HG02938 (cell line): ENCODE measurements around the gene HTR4.

Source experiments
- ATAC-seq: cut with Tn5 transposase; IDR thresholded peaks from one replicate; pipeline ENCODE4 v1.9.1; 2021; ENCODE audit warnings: mild to moderate bottlenecking, moderate library complexity; ENCODE audit not compliant: unreplicated experiment

Gene HTR4

DNA sequence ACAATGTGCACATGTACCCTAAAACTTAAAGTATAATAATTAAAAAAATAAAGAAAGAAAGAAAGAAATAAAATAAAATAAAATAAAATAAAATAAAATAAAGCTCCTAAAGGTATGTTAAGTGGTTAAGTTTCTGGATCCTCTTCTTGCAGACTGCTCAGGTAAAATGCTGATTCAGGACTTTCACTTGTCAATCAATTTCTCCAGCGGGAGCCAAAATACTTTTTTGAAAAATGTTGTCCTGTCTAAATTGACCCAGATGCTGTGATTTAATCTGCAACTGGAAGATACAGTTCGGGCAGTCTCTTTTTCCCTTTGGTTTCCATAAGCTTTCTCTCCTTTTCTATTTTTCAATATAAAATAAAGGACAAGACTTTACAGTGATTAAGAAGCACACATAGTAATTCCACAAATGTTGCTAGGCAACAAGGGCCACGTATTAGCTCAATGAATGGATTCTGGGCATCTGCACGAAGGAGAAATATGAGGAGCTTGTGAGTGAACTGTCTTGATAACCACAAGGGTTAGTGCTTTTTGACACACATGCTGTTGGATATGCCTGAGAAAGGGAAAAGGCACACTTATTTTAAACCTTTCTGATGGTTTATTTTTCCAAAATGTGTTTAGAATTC lies 38.6 kb downstream of the HTR4 start:
- no peak for ATAC-seq

DNA sequence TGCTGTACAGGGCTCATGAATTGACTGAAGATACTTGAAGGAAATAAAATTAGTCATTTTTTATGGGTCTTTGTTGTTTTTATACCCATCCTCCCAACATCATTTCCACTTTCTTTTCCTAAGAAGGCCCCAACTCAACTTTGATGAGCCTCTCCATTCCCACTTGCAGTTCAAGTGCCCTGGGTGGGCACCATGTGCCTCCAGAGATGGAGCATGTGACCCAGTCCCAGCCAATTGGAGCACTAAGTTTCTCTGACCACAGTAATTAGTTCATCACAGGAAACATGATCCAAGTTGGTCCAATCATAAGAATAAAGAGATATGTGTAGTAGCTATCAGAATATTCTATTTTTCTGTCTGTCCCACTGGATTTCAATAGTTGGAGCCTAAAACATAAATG lies 46.9 kb downstream of the HTR4 start:
- ATAC-seq: no peak

DNA sequence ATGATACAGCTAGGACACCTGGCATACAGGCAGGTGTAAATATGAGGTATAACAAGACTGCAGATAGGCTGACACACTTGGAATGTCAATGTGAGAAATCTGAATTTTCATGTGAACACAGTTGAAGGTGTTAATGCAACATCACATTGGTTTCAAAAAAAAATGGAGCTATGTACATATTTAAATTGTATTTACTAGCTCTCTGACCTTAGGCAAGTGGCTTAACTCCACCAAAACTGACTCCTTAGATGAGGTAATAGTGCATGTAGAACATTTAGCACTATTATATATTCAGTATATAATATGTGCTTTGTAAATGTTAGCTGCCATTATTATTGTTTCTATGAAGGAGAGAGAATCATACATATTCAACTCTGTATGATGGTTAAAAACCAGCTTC lies 48.0 kb downstream of the HTR4 start:
- ATAC-seq: no peak

DNA sequence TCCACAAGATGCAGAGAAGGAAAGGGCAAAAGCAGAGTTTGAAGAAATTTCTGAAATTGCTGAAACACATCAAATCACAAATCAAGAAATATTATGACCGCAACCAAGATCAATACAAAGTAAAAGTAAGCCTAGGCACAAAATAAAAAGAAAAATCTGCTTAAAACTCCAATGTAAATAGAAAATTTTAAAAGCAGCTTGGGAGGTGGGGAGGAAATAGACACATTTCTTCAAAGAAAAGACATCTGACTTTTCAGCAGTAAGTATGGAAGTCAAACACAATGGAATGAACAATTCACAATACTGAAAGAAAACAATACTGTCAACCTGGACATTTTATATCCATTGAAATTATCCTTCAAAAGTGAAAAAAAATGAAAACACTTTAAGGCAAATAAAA lies 55.1 kb downstream of the HTR4 start:
- no peak for ATAC-seq

DNA sequence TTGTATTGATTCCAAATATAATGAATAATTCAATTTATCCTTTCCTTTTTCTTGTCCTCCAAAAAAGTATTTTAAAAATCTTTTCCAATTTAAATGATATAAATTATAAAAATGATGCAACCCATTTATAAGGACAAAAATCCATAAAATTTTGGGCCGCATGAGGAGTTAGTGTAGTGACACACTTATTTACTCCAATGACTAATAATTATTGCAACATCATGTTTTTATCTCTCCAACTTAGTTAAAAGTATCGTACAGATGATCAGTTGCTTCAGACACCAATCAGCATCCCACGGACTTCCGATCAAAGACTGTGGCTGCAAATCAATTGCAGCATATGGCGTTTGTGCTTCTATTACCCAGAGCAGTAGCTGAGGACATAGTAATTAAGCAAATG lies 58.6 kb downstream of the HTR4 start:
- no peak for ATAC-seq

DNA sequence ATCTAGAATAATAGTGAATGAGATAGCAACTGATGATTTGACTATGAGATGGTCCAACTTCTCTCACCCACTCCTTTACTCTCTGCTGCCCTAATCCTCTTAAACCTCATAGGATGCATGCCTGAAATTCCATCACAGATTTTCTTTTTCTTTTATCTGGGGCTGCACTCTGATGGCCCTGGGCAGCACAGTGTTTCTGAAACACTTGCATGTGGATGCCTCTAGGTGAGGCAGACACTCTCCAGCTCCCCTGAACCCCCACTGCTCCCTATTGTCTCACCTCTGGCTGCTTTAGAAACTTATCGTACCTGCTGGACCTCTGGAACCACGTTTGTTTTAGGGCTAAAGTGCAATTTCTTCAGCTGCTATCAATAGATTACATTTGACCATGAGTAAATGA lies 67.5 kb downstream of the HTR4 start:
- ATAC-seq: no peak

DNA sequence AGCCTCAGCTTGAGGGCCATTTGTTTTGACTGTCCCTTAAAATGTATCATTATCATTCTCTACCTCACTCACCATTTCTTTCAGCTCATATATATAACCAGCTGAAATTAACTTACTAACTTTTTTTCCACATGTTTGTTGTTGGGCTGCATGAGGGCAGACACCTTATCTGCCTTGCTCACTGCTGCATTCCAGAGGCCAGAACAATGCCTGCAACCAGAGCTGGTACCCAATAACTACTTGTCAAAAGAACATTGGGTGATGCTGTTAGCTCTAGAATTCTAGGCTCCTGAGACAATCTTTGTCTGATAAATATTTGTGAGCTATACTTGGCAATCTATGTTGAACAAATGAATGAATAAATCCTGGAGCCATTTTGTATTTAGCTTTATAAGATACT lies 68.3 kb downstream of the HTR4 start:
- ATAC-seq: no peak

DNA sequence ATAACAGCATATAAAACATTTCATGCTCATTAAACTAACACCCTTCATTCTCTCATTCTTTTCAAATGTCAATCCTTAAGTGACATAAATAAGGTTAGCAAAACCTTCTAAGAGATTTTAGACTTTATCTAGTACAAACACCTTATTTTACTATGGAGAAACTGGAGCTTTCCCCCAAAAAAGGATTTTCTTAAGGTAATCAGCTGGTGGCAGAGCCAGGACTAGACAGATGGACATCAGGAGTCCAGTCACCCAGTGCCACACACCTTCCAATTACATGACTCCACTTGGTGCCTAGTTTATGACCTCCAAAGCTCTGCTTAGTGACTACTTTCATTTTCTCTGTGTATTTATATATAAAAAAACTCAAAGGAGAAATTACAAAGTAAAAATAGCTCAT lies 70.2 kb downstream of the HTR4 start:
- ATAC-seq: no peak

DNA sequence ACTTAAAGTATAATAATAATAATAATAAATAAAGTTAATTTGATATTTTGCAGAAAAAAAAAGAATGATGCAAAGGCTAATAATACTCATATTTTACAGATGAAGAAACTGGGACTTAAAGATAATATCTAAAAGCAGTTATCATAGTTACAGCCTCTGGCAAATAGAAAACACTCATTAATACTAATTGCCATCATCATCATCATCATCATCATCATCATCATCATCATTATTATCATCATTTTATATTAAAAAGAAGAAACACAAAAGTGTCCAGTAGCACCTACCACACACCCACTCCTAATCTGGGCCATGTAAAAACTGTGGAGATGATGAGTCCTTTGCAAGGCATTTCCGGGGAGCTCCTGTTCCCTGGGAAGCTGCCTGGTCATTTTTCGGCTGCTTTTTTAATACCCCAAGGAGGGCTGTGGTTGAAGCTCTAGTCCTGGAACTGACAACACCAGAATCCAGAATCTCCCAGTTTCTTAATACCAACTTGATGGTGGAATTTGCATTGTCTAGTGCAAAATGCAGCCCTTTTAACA lies 70.8 kb downstream of the HTR4 start:
- ATAC-seq: no peak

DNA sequence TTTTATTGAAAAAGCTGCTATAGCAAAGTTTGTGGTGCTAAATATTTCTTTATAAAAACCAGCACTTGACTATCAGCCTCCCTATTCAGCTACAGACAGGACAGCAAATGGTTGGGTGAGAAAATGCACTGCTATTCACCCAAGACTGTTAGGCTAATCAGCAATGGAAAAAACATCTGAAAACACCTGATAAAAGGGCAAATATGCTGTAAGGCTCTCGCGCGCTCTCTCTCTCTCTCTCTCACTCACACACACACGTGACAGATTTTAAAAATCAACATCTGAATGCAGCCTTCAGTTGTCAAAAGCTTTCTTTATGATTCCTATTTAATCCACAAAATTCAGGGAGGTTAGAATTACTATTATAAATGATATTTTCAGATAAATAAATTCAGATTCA lies 80.2 kb downstream of the HTR4 start:
- no peak for ATAC-seq

DNA sequence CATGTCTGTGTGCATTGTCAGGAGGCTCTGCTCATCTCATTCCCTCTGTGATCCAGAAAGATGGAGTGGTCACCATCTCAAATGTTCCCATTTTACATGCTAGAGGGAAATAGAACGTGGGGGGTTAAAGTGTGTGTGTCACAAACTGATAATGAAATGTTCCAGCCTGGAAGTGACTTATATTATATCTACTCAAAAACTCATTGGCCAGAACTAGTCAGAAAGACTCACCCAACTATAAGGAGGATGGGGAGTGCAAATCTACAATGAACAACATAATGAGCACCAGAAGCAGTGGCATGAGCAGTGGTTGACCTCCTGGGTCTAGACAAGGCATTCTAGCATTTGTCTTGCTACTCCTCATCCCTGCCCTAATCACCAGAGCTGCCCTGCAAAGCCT lies 81.0 kb downstream of the HTR4 start:
- no peak for ATAC-seq

DNA sequence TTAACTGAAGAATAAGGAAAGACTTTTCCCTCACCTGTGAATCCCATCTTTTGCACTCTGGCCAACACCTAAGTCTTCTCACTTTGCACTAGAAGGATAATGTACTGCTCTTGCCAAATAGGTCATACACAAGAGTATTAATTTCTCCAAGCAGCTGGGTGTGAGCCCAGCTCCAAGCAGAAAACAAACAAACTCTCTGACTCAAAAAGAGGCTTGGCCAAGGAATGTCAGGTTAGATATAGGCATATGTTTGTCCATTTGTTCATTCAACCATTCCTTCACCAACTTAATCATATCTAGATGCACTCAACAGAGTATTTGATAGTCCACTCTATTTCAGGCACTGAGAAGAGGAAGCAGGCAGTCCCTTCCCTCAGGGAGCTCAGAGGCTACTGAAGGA lies 84.4 kb downstream of the HTR4 start:
- no peak for ATAC-seq

DNA sequence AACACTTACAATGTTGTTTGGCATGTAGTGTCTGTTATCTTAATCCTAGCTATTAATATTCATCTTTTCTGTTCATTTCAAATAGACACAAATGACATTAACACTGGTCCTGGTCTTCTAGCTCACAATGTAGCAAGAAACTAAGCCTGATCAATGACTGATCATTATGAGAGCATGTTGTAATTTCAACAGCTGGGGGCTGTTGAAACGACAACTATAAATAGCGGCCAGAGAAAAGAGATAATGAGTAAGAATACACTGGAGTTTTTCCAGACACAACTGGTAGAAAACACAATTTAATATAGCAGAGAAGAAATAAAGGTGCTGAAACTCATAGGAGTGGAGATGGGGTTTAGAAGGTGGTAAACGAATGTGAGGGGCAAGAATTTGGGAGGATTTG lies 89.2 kb downstream of the HTR4 start:
- no peak for ATAC-seq

DNA sequence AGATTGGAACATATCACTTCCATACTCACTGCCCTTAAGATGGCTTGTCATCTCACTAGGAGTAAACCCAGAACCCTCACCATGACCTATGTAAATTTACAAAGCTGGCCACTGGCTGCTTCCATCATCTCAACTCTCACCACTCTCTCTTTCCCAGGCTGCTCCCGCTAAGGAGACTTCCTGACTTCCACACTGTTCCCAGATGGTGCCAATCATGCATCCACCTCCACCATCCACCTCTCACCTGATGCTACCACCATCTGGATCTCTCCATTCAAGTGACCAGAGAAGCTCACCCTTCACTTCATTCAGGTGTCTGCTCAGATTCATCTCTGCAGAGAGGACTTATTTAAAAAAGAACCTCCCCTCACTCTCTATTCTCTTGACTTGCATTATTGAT lies 91.3 kb downstream of the HTR4 start:
- ATAC-seq: no peak

DNA sequence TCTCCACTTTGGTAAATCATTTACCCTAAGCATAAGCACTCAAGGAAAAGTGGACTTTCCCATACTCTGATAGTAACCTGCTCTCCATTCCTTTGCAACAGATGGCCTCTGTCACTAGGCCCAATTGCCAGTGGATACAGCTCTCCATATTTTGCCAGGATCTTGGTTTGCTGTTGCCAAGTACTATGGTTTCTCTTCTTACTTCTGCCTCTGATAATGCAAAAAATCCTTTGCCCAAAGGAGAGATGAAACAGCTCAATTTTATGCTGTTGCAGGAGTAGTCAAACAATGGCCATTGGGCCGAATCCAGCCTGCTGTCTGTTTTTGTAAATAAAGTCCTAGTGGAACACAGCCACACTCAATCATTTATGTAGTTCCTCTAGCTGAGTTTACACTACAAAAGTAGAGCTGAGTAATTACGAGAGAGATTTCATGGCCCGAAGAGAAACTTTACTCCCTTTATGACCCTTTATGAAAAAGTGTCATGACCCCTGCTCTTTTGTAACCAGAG lies 92.5 kb downstream of the HTR4 start:
- ATAC-seq: no peak

DNA sequence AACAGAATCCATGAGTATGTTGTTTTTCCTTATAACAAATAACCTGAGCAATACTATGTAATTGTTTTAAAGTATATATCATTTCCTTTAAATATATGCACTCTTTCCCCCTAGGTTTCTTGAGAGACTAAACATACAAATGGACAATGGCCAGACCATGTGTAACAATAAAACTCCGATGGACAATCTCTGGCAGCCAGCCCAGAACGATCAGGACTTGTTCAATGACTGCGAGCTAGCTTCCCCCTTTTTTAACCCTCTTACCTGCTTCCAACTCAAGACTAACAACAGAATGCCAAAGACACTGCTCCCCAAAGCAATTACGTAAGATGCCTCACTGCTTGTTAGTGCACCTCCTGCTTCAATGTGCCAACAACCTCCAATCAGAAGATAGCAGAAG lies 94.9 kb downstream of the HTR4 start:
- no peak for ATAC-seq

DNA sequence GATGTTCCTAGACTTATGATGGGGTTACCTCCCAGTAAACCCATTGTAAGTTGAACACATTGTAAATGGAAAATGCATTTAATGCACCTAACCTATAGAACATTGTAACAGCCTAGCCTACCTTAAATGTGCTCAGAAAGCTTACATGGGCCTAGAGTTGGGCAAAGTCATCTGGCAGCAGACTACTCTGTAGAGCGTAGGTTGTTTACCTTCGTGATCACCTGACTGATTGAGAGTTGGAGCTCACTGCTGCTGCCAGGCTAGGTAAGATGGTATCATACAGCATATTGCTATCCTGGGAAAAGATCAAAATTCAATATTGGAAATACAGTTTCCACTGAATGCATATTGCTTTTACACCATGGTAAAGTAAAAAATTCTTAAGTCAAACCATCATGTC lies 95.4 kb downstream of the HTR4 start:
- ATAC-seq: no peak

DNA sequence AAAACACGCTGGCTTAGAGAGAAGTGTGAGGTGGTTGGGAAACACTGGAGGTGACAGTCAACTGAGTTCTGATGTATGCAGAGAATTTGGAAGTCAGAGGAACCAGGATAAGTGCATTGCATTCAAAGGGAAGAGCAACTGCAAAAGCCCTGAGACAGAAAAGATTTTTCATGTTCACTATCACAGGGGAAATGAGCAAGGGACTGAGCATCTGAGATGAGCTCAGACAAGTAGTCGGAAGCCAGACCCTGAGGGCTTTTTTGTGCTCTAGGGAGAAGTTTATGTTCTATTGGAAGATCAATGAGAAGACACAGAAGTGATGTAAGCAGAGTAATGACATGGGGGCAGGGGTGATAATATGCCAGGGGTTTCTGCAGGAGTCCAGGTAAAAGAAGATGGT lies 97.5 kb downstream of the HTR4 start:
- no peak for ATAC-seq

DNA sequence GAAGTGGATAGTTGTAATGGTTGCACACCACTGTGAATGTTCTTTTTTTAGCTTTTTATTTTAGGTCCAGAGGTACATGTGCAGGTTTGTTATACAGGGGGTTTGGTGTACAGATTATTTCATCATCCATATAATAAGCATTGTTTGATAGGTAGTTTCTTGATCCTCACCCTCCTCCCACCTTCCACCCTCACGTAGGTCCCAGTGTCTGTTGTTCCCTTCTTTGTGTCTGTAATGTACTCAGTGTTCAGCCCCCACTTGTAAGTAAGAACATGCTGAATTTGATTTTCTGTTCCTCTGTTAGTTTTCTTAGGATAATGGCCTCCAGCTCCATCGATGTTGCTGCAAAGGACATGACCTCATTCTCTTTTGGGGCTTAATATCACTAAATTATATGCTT lies 99.7 kb downstream of the HTR4 start:
- no peak for ATAC-seq

DNA sequence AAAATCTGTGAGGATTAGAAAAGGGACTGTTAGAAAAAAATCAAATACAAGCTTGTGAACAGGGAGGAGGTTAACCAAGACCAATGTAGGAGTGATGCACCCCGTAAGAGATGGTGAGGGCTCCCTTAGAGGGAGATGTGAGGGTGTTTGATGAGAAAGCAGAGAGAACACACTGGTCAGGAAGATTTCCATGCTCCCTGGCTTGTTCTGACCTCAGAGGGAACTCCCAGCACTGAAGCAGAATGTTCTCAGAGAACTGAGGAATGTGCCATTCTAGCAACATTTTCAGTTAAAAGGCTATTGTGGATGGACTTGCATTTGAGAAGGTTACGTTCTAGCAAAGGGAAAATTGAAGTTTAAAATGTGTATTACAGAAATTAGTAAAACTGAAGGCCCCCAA lies 110.6 kb downstream of the HTR4 start:
- ATAC-seq: no peak

DNA sequence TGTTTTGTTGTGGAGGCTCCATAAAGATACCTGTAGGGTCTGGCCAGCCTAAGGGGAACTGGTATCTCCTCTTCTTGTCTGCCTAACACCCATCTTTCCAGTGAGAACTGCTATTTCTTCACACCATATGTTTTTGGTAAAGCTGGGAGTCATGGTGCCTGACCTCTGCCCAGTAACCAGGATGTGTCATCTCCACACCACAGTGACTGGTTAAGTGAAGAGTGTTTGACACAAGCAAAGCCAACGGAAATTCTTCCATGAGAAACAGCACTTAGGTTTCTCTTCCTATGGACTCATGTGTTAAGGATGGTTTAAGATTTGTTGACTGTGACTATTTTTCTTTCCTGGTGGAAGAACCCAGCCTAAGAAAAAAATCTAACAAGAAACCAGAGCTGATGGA lies 111.5 kb downstream of the HTR4 start:
- ATAC-seq: no peak

DNA sequence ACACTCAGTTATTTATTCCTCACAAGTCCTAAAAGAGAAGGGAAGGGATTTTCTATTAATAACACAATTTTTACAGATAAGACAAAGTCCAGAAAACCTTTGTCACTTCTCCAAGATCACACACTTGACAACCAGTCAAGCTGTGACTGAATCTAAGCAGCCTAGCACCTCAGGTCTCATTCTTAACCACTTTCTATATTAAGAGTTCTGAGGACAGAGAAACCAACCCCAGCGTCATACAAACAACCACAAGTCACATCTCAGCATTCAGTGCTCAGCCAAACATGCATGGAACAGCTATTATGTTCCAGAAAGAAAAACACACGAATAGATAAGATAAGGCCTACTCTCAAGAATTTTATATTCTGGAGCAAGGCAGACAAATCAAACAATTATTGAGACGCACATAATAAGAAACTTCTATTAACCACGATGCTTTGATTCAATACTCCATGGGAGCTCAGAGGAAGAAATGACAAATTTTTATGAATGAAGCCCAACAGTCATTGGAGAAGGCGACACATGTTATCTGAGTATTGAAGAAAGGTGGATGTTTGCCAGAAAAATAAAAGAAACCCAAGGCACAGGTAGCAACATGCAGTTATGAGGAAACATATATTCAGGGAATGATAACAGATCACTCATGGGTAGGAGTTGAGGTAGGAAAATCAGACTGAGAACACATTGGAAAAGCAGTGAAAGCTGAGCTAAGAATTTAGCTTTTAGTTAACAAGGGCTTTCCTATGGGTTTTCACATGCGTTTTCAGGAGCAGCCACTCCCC lies 113.1 kb downstream of the HTR4 start:
- peak; percentile 86 for ATAC-seq
